NCI-H774 (cell line): ENCODE results near the gene C15orf39.
"Not testable (repeated sequence)": the region's sequence is repeated elsewhere in the genome, so short reads cannot be mapped to it uniquely, and the experiment has no call there.

Experiments used
- DNase-seq: peaks from one replicate; lab custom pipeline; 2025; lab: John Stamatoyannopoulos, UW

Gene C15orf39

GRCh38 chr15:75201616-75202250 is at the start of gene C15orf39:
Gene C15orf39 (plus strand): TSS chr15:75201882. CDS start chr15:75206049, 4,167 bp downstream.
- peak; percentile 79 for DNase-seq

GRCh38 chr15:75152382-75153079 is 49.2 kb upstream of the C15orf39 start:
- DNase-seq = no peak

GRCh38 chr15:75153087-75153486 is 48.6 kb upstream of the C15orf39 start:
- no peak for DNase-seq

DNA sequence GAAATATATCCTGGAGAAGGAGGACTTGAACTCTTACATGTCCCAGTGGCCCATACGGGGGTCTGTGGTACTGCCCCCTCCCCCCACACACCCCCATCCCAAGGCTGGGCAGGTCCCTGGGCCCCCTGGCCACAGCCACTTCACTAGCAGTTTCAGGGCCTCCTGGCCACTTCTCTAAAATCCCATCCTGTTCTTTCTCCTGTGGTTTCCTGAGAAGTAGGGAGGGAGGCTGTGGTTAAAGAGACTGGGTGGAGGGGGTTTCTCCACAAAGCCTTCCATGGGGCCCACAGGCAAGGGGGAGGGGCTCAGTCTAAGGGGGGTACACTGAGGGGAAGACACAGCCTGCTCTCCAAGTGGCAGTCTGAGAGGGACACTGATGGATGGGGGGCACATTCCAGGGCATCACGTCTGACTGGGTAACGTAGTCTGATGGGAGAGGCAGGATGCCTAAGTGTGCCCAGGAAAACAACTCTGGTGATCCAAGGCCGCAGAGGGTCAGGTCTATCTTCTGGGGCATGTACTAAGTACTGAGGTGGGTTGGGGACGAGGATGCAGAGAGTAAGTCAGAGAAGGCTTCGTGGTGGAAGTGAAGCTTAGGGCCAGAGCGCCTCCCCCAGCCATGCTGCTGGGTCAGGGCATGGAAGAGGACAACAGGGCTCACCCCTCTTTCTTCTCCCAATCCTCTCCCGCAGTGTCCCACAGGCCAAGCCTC is 48.0 kb upstream of the C15orf39 start:
- DNase-seq = no peak

DNA sequence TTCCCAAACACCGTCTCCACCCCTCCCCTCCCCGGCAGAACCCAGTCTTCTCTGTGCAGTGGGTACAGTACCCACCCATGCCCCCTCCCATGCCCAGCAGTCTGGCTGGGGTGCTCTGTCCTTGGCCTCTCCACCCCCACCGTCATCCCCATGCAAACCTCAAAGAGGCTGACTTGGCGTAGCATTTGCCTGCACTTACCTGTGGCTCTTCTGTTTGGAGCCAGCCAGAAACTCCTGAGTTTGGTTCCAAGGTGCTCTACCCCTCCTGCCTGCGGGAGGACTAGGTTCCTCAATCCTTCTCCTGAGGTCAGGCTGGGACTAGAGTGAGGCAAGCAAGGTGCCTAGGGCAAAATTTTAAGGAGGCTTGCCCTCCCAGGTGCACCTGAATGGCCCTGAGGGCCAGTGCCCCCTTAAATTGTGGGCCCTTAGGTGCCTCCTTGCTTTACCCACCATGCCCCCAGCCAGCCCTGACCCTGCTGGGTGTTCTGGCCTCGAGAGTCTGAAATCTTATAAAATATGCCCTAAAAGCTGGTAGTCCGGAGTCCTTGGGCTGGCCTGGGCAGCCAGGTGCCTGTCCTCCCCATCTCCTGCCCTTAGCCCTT is 47.1 kb upstream of the C15orf39 start:
- no peak for DNase-seq

DNA sequence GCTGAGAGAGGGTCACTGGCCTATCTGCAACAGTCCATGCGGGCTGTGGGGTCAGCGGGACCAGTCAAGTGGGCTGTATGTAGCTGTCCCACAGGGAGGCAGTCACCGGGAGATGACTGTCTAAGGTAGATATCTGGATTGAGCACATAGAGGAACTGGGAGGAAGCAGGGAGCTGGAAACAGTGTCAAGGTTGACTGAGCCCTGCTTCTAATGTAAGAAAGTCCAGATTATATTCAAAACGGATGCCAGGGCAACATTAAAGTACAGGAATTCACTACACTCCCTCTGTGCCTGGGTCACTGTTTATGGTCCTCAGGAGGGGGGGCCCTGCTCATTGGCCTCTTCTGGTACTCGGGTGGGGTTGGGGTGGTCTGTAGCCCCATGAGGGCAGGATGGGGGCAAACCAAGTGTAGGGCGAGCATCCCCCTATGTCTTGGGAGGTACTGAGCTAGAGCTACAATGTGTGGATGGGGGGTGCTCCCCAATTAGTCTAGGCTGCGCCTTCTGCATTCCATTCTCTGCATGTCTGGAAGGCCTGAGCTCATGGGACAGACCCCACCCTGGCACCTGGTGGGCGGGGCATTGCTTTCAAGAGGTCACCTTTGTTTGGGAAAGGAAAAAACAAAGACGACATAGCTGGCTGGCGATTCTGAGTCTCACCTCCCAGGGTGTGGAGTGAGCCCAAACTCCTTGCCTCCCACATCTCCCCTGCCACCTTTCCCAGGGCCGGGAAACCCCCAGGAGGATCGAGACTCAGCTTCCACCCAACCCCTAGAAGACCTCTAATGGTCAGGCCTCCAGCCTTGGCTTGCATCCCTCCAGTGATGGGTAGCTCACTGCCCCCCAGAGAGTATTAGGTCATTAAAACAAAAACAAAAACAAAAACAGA is 45.1 kb upstream of the C15orf39 start:
- DNase-seq = no peak

- no peak for DNase-seq
Observed at GRCh38 chr15:75158402-75158801, 43.3 kb upstream of the C15orf39 start.

DNA sequence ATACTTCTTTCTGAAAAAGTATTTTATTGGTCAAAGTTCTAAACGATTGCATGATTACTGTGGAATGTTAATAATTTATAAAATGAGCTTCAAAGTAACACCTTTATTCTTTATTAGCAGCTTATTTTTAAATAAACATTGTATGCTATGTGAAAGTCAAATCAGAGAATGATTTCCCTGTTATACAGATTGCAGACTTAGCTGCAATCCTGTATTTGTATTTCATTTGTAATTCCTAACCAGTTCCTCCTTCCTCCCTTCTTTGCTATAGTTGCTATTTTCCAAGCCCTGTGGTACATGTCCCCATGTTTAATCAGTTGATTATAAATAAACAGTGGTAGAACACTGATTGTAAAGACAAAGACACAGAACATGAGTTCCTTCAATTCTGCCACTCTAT is 42.4 kb upstream of the C15orf39 start:
- no peak for DNase-seq

DNA sequence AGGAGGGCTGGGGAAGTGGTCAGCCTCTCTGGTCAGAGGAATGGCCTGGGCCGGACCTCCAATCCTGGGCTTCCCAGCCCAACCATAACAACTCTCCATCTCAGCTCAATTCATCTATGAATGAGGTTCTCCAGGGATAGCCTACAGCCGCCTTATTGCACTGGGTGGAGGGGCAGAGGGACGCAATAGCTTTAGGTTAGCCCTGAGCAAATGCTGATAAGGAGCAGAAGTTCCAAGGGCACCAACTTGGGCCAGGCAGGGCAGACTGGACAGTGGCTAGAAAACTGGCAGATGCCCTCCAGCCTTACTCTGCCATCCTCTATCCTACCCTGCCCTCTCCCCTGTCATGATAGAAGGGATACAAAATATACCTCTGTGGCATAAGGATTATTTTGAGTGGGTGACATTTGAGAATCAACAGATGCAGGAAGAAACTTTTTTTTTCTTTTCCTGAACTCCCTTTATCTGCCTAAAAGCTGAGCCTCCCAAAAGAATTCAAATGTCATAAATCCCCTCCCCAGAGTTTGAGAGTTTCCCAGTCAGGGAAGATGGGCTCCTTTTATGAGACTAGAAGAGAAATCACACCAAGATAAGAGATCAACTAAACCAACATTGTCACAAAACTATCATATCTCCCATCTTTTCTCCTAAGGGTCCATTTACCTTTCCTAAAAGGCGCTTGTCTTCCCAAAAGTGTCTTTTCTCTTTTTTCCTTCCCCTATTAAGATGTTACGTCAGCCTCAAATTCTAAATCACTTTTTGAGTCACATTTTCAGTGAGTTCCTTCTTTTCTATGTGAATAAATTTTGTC is 40.4 kb upstream of the C15orf39 start:
- DNase-seq = no peak

DNA sequence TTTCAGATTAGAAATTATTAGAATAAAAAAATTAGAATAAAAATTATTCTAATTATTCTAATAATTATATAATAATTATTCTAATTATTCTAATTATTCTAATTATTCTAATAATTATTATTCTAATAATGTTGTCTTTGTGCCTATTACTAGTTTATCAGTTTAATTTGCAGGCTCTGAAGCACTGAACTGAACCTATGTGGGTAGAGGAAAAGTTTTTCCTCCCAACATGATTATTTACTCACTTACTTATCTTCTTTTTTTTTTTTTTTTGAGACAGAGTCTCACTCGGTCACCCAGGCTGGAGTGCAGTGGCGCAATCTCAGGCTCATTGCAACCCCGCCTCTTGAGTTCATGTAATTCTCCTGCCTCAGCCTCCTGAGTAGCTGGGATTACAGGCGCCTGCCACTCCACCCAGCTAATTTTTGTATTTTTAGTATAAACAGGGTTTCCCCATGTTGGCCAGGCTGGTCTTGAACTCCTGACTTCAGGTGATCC is 39.7 kb upstream of the C15orf39 start:
- no peak for DNase-seq

DNA sequence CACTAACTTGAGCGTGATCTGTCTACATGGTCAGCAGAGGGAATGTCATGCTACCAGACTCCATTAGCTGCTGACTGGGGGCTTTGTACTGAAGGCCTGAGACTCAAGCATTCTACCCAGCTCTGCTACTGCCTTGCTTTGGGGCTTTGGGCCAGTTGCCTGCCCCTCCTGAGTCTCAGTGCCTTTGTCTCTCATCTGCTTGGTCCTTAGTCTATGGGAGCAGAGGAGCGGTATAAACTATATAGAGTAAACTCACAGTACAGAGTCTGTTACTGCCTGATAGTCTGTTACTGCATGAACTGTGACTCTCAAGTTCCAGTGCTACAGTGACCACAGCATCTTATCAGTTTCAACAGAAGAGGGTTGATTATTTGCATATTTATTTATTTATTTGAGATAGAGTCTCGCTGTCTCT is 38.5 kb upstream of the C15orf39 start:
- DNase-seq = no peak

DNA sequence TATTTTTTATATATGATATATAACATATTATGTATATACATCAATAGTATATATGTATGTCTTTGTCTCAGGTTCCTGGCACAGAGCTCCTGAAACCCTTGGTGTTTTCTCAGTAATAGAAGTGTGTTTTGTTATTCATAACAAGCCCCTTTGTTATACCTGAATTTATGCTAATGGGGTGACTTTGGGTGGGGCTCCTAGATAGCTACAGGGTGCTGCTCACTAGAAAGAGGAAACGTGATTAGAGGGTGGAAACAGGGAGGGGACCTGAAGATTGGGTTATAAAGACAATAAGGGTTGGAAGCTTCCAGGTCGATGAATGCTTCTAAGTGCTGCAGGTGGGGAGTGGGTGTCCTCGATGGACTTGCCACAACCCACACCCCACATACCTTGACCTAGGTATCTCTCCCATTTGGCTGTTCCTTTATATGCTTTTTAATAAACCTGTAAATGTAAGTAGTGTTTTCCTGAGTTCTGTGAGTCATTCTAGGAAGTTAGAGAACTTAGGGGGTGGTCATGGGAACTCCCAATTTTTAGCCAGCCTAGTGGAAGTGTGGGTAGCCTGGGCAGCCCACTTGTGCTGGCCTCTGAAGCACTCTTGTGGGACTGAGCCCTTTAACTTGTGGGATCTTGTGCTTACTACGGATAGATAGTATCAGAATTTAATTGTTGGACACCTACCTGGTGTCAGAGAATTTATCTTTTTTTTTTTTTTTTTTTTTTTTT is 36.9 kb upstream of the C15orf39 start:
- DNase-seq = no peak

DNA sequence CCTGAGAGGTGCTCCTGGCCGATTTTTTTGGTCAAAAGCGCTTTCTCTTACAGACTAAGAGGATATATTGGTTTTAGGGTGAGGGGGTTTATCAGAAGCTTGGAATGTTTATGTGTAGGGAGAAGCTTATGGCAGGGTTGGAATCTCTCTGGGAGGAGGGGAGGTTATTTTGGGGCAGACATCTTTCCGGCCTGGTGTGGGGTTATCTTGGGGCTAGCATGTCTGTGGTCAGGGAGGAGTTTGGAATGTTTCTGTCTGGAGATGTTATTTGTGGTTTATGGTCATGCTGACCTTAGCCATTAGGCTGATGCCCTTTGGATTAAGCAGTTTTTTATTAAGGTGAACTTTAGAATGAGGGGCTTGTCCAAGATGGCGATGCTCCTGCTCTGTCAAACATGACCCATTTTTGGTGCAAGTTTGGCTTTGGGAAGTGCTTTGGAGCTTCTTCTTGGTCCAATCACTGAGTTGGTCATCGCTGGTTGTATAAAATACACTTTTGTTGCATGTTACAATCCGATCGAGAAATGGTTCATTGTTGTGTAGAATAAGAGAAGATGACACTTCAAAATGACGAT is 35.1 kb upstream of the C15orf39 start:
- not testable (repeated sequence) for DNase-seq

- DNase-seq = no peak
Observed at GRCh38 chr15:75167588-75168350, 33.9 kb upstream of the C15orf39 start.

- no peak for DNase-seq
Observed at GRCh38 chr15:75168374-75168773, 33.3 kb upstream of the C15orf39 start.

DNA sequence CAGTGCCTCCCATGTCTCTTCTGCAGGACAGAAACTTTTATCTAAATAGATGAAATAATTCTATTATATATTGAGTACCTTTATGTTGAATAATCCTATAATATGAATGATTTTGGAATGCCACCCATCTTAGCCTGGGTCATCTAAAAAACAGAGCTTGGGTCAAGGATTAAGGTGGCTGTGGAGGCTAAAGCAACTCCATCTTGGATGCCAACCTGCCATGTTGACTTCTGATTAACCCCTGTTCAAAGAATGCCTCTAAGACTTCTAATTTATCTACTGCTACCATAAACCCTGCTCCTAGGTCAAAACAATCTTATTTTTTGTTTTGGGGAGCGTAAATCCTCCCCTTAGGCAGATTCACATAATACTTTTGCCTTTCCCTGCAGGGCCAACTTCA is 31.5 kb upstream of the C15orf39 start:
- DNase-seq = no peak

GRCh38 chr15:75170711-75171341 is 30.9 kb upstream of the C15orf39 start:
- DNase-seq = no peak

DNA sequence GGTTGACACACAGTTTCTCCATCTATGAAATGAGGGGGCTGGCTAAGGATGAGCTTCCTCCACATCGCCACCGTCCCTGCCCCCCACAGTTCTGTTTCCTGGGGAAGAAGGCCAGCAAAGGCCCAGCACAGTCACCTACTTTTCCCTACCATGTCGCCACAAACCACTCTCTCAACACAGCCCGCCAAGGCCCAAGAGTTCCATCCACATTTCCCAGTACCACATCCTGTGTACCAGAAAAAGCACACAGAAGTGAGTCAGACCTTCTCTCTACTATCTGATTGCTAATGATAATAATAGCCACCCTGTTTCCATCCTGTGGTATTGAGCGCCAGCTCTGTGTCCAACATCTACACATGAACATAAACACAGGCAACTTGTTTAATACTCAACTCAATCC is 30.3 kb upstream of the C15orf39 start:
- DNase-seq = no peak
